H1 (cell line): ENCODE results near the gene DRAM1. TPM values are rescaled to one million over a fixed set of nuclear protein-coding genes. Genes with fewer than 3 reads are reported as not detected.
"Not testable (repeated sequence)": the region's sequence is repeated elsewhere in the genome, so short reads cannot be mapped to it uniquely, and the experiment has no call there.

Experiments used
- CTCF ChIA-PET: fragments of 300-600 bp; sonication (Branson Sonifier 250); formaldehyde crosslinking; loops from one replicate; lab custom pipeline; 2021; ENCODE audit not compliant: partially characterized antibody; lab: Charles Lee
- POLR2A ChIA-PET: fragments of 300-600 bp; sonication (Branson Sonifier 250); formaldehyde crosslinking; loops from one replicate; lab custom pipeline; 2021; ENCODE audit warnings: inconsistent platforms; ENCODE audit not compliant: partially characterized antibody; lab: Charles Lee
- DNase-seq, 2 experiments: peaks; one replicate each; pipeline versions ENCODE4 v3.0.0 to v3.0.0-alpha.2; 2010 to 2022; ENCODE audit warnings: low spot score in 2 of 2, low read depth in 1 of 2, mixed read lengths in 1 of 2
- FAIRE-seq: peaks from 2 replicates; lab custom pipeline; 2011; peaks lifted over from hg19 to GRCh38; lab: Jason Lieb, UNC
- H2AFZ ChIP-seq: 2 replicates; pipeline ENCODE4 v1.8.1; 2012; ENCODE audit warnings: low read length, inconsistent platforms
- H2AK5ac ChIP-seq: 2 replicates; pipeline ENCODE4 v1.6.1; 2013; ENCODE audit warnings: low read depth, low read length
- H2BK120ac ChIP-seq: replicated peaks from 2 replicates; pipeline ENCODE3; 2013; ENCODE audit warnings: low read depth, low read length, inconsistent platforms
- H2BK12ac ChIP-seq: 2 replicates; pipeline ENCODE4 v1.6.1; 2013; ENCODE audit warnings: low read depth, low read length
- H2BK15ac ChIP-seq: 2 replicates; pipeline ENCODE4 v1.6.1; 2013; ENCODE audit warnings: low read length
- H2BK20ac ChIP-seq: 2 replicates; pipeline ENCODE4 v1.6.1; 2013; ENCODE audit warnings: low read length
- H2BK5ac ChIP-seq: 2 replicates; pipeline ENCODE4 v1.6.1; 2013; ENCODE audit warnings: low read depth, low read length
- H3K14ac ChIP-seq: 2 replicates; pipeline ENCODE4 v1.6.1; 2013; ENCODE audit warnings: inconsistent platforms; ENCODE audit not compliant: insufficient read length
- H3K18ac ChIP-seq: 2 replicates; pipeline ENCODE4 v1.6.1; 2013; ENCODE audit warnings: low read length; ENCODE audit errors: extremely low read depth
- H3K23ac ChIP-seq: 2 replicates; pipeline ENCODE4 v1.6.1; 2013; ENCODE audit warnings: inconsistent platforms; ENCODE audit not compliant: insufficient read length
- H3K23me2 ChIP-seq: 2 replicates; pipeline ENCODE4 v1.6.1; 2013; ENCODE audit warnings: low read depth, low read length
- H3K27ac ChIP-seq: 2 replicates; pipeline ENCODE4 v1.6.1; 2011; ENCODE audit warnings: low read depth, low read length, inconsistent platforms
- H3K27me3 ChIP-seq, 4 experiments: replicated peaks in 1 of 4; 1 replicate in 1 of 4; 2 replicates in 3 of 4; pipeline versions ENCODE4 v1.6.1 to v1.8.1; 2011 to 2013; ENCODE audit warnings: low read length in 3 of 4, mild to moderate bottlenecking in 3 of 4, inconsistent platforms in 2 of 4, mixed read lengths in 2 of 4, moderate library complexity in 1 of 4; ENCODE audit not compliant: control insufficient read depth in 3 of 4, insufficient read depth in 3 of 4; ENCODE audit errors: extremely low read depth in 1 of 4
- H3K36me3 ChIP-seq, 4 experiments: 2 replicates each; pipeline versions ENCODE4 v1.6.1 to v1.8.1; 2011 to 2013; ENCODE audit warnings: mild to moderate bottlenecking in 4 of 4, low read length in 3 of 4, moderate library complexity in 2 of 4, control low read depth in 1 of 4, inconsistent platforms in 1 of 4; ENCODE audit not compliant: insufficient read depth in 4 of 4, control insufficient read depth in 2 of 4
- H3K4ac ChIP-seq: replicated peaks from 2 replicates; pipeline ENCODE3; 2013; ENCODE audit warnings: low read length, low read depth, mixed read lengths, inconsistent platforms; ENCODE audit not compliant: insufficient read length
- H3K4me1 ChIP-seq, 4 experiments: replicated peaks in 1 of 4; 1 replicate in 1 of 4; 2 replicates in 3 of 4; pipeline versions ENCODE4 v1.6.1 to v1.8.1; 2011 to 2013; ENCODE audit warnings: low read length in 3 of 4, inconsistent platforms in 2 of 4, mixed read lengths in 1 of 4; ENCODE audit not compliant: insufficient read depth in 4 of 4, control insufficient read depth in 3 of 4
- H3K4me2 ChIP-seq, 2 experiments: 2 replicates each; pipeline versions ENCODE4 v1.6.1 to v1.8.1; 2011 to 2013; ENCODE audit warnings: low read depth in 2 of 2, low read length in 2 of 2, control low read depth in 1 of 2, inconsistent platforms in 1 of 2, mild to moderate bottlenecking in 1 of 2; ENCODE audit not compliant: insufficient read depth in 1 of 2
- H3K4me3 ChIP-seq, 4 experiments: fragments of 200-600, 300-600 bp in 1 of 4; sonication (generic), shearing (Covaris generic), sonication (Bioruptor Twin) in 1 of 4; 2 replicates each; pipeline versions ENCODE4 v1.5.1 to v1.8.1; 2011 to 2016; ENCODE audit warnings: low read length in 4 of 4, low read depth in 3 of 4, control low read depth in 2 of 4, inconsistent platforms in 2 of 4, mild to moderate bottlenecking in 2 of 4, mixed read lengths in 1 of 4, moderate library complexity in 1 of 4; ENCODE audit not compliant: insufficient read depth in 2 of 4; ENCODE audit errors: extremely low read depth in 1 of 4
- H3K56ac ChIP-seq: replicated peaks from 2 replicates; pipeline ENCODE3; 2013; ENCODE audit warnings: low read depth, mild to moderate bottlenecking, mixed read lengths, low read length, inconsistent platforms; ENCODE audit not compliant: insufficient read length
- H3K79me1 ChIP-seq: 2 replicates; pipeline ENCODE4 v1.6.1; 2013; ENCODE audit warnings: low read depth, low read length, control low read depth
- H3K79me2 ChIP-seq, 2 experiments: 2 replicates each; pipeline versions ENCODE4 v1.6.1 to v1.8.1; 2012 to 2013; ENCODE audit warnings: low read length in 2 of 2, mild to moderate bottlenecking in 2 of 2, inconsistent platforms in 1 of 2; ENCODE audit not compliant: insufficient read depth in 2 of 2, control insufficient read depth in 1 of 2
- H3K9ac ChIP-seq, 4 experiments: replicated peaks in 1 of 4; 1 replicate in 1 of 4; 2 replicates in 3 of 4; pipeline versions ENCODE4 v1.6.1 to v1.8.1; 2011 to 2013; ENCODE audit warnings: low read depth in 3 of 4, low read length in 3 of 4, control low read depth in 2 of 4, mild to moderate bottlenecking in 2 of 4, moderate library complexity in 2 of 4, inconsistent platforms in 1 of 4; ENCODE audit errors: extremely low read depth in 1 of 4
- H3K9me3 ChIP-seq, 2 experiments: 2 replicates each; pipeline versions ENCODE4 v1.6.1 to v1.8.1; 2012 to 2013; ENCODE audit warnings: mild to moderate bottlenecking in 2 of 2, moderate library complexity in 2 of 2, control low read depth in 1 of 2, inconsistent platforms in 1 of 2, low read depth in 1 of 2, low read length in 1 of 2, mixed read lengths in 1 of 2; ENCODE audit not compliant: insufficient read depth in 2 of 2
- H4K20me1 ChIP-seq, 2 experiments: replicated peaks in 1 of 2; 2 replicates each; pipeline versions ENCODE3 to v1.8.1; 2011 to 2013; ENCODE audit warnings: inconsistent platforms in 2 of 2, low read length in 2 of 2, mild to moderate bottlenecking in 1 of 2; ENCODE audit not compliant: insufficient read depth in 2 of 2, control insufficient read depth in 1 of 2
- H4K5ac ChIP-seq: 2 replicates; pipeline ENCODE4 v1.6.1; 2013; ENCODE audit warnings: low read length, low read depth, mixed read lengths, inconsistent platforms; ENCODE audit not compliant: insufficient read length
- H4K8ac ChIP-seq: 2 replicates; pipeline ENCODE4 v1.8.0; 2013; ENCODE audit warnings: mild to moderate bottlenecking, moderate library complexity, low read length, inconsistent platforms; ENCODE audit not compliant: insufficient read depth; ENCODE audit errors: extremely low read depth
- H4K91ac ChIP-seq: replicated peaks from 2 replicates; pipeline ENCODE3; 2013; ENCODE audit warnings: low read length, mixed read lengths, inconsistent platforms; ENCODE audit not compliant: insufficient read length
- GABPA ChIP-seq: IDR thresholded peaks from 2 replicates; pipeline ENCODE4 v1.6.1; 2011; ENCODE audit warnings: mild to moderate bottlenecking, low read length, moderate library complexity, borderline replicate concordance; ENCODE audit not compliant: insufficient read depth
- WGBS, 2 experiments: shearing (Covaris generic) in 1 of 2; methylation state at CpG; one replicate each; pipeline versions ENCODE4 v1.1.6 to v1.1.7; 2013 to 2015; ENCODE audit warnings: low lambda C conversion rate in 2 of 2, mixed read lengths in 2 of 2, inconsistent platforms in 1 of 2, low coverage in 1 of 2, missing lambda C conversion rate in 1 of 2; ENCODE audit not compliant: insufficient replicate concordance in 2 of 2, insufficient coverage in 1 of 2, insufficient read length in 1 of 2; ENCODE audit errors: extremely low coverage in 1 of 2, missing lambda C conversion rate in 1 of 2; 5-methylcytosine and 5-hydroxymethylcytosine counted together
- polyA plus RNA-seq, 7 experiments: library from polyadenylated mRNA; depleted of rRNA in 3 of 7; stranded (reverse) in 5 of 7; unstranded in 2 of 7; fragments of >200 nt in 5 of 7; fragments of 200-250 nt in 2 of 7; gene quantifications; 1 replicate in 5 of 7; 2 replicates in 1 of 7; 4 replicates in 1 of 7; pipeline versions ENCODE4 v1.2.1 to v1.2.3, GENCODE V29; 2011 to 2013; ENCODE audit warnings: missing spikeins in 2 of 7, mixed read lengths in 2 of 7
- total RNA-seq: library from RNA; stranded (reverse); fragmentation: NEBNext Ultra II Directional; extraction: Animal tissue kit (Norgen Biotek cat#: 25700); gene quantifications from 2 replicates; pipeline ENCODE4 v1.2.1, GENCODE V29; 2021

DRAM1 gene
- total and polyA plus RNA-seq, 2 of the 8 experiments (the other 6 are each of a cell fraction or from before 2014, with no cell fraction given), result 4.6 to 6.2 TPM

DNA sequence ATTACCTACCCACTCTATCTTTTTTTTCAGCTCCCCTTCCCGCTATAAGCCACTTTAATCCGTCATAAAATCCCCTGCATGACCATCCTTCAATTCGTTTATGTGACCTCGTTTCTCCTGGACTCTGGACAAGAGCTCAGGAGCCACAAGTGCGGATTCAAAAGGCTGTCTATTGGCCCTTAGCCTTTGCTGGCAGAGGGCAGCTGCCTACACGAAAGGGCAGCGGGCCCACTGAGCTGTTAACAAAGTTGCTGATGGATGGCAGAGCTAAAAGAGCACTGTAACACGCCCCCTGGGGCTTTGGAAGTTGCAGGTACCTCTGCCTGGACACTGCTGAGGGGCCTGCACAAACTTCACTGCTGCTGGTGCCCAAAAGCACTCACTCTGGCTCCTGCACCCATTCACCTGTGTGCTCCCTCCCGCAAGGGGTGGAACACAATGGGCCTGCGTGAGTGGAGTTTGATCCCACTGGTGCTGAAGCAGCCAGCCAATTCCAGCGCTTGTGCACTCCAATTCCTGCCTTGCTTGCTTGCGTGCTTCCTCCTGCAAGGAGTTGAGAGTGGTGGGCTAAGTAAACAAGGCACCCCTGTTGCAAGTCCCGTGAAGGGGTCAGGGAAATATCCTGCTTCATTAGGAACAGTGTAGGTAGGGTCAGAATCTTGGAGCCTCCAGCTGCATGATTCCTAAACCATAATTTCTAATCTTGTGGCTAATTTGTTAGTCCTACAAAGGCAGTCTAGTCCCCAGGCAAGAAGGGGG lies 10.6 kb upstream of the DRAM1 start (continued):
- no peak for TF ChIP-seq GABPA
- TF ChIP-seq, all 59 proteins: peak for 0

DNA sequence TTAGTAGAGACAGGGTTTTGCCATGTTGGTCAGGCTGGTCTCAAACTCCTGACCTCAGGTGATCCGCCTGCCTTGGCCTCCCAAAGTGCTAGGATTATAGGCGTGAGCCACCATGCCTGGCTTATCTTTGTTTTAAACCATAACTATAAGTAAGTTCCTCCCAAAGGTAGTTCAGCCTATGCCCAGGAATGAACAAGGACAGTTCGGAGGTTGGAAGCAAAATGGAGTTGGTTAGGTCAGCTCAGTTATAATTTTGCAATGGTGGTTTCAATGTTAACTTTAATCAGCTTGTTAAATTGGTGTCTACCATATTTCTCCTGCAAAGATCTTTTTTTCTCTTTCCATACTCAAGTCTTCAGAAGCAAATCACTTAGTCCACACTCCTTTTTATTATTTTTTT lies 9.8 kb upstream of the DRAM1 start:
- H3K4me3 ChIP-seq, H3K27ac ChIP-seq, H2BK20ac ChIP-seq, H3K27me3 ChIP-seq, H4K8ac ChIP-seq, H3K9ac ChIP-seq, H2AFZ ChIP-seq, H3K4me1 ChIP-seq, H3K23ac ChIP-seq, H2BK12ac ChIP-seq, H3K18ac ChIP-seq, H2BK120ac ChIP-seq, H3K79me1 ChIP-seq, H3K4ac ChIP-seq, H3K36me3 ChIP-seq, H4K20me1 ChIP-seq, H2BK5ac ChIP-seq, H3K4me2 ChIP-seq, H4K5ac ChIP-seq, H3K9me3 ChIP-seq, H3K14ac ChIP-seq, H3K79me2 ChIP-seq, H3K56ac ChIP-seq, DNase-seq, H4K91ac ChIP-seq, FAIRE-seq, H2AK5ac ChIP-seq, H3K23me2 ChIP-seq, H2BK15ac ChIP-seq: not testable (repeated sequence)
- POLR2A ChIA-PET, result interaction anchor here (0.8 kb wide), 1 partner anchor 10 kb away, joined by 3 read pairs; the partner anchor contains the start of gene DRAM1
- 89% methylated on average over 3 of the region's 3 CpGs; no CpG with 5 or more reads in 1 of the 2 experiments for WGBS, 2 experiments
- CTCF ChIA-PET, result interaction anchor here (1.4 to 1.6 kb wide), 2 partner anchors 27 to 41 kb away, joined by 3 to 5 read pairs; no protein-coding TSS in a partner anchor
